NCI-H2171 treated with DMSO at 0.1 percent for 48 hours (cell line): ENCODE results near the gene CBR4.
A peak's percentile ranks its signal among the peaks of the same experiment; 100 is the strongest.

ENCODE experiments used
- DNase-seq: peaks from one replicate; lab custom pipeline; 2025; lab: John Stamatoyannopoulos, UW

CBR4 gene

GRCh38 chr4:169033660-169034059 is 23.6 kb upstream of the CBR4 start:
- peak; percentile 74 for DNase-seq

- DNase-seq = no peak
Observed at GRCh38 chr4:169032883-169033645, 23.0 kb upstream of the CBR4 start.

GRCh38 chr4:169032194-169032593 is 22.1 kb upstream of the CBR4 start:
- no peak for DNase-seq

GRCh38 chr4:169031392-169031791 is 21.3 kb upstream of the CBR4 start:
- DNase-seq = no peak

GRCh38 chr4:169030562-169030982 is 20.5 kb upstream of the CBR4 start:
- DNase-seq = no peak

GRCh38 chr4:169029947-169030346 is 19.9 kb upstream of the CBR4 start:
- no peak for DNase-seq

GRCh38 chr4:169027663-169028062 is 17.6 kb upstream of the CBR4 start:
- DNase-seq = no peak

GRCh38 chr4:169025184-169025583 is 15.1 kb upstream of the CBR4 start:
- no peak for DNase-seq

GRCh38 chr4:169024762-169025161 is 14.7 kb upstream of the CBR4 start:
- DNase-seq = peak; percentile 14

- DNase-seq = no peak
Observed at GRCh38 chr4:169018406-169018805, 8.4 kb upstream of the CBR4 start.

GRCh38 chr4:169017971-169018370 is 7.9 kb upstream of the CBR4 start:
- DNase-seq = no peak

GRCh38 chr4:169015186-169015623 is 5.2 kb upstream of the CBR4 start:
- no peak for DNase-seq

GRCh38 chr4:169014586-169014985 is 4.5 kb upstream of the CBR4 start:
- no peak for DNase-seq

GRCh38 chr4:169013396-169013795 is 3.3 kb upstream of the CBR4 start:
- no peak for DNase-seq

- DNase-seq = no peak
Observed at GRCh38 chr4:169012049-169012448, 2.0 kb upstream of the CBR4 start.

GRCh38 chr4:169009286-169010124 is 550 bp downstream of the CBR4 start:
- peak; percentile 53 for DNase-seq

- peak; percentile 4 for DNase-seq
Observed at GRCh38 chr4:169005453-169006099, 4.5 kb downstream of the CBR4 start.

- DNase-seq = no peak
Observed at GRCh38 chr4:169000315-169000714, 9.7 kb downstream of the CBR4 start.

- no peak for DNase-seq
Observed at GRCh38 chr4:168999809-169000208, 10.2 kb downstream of the CBR4 start.

GRCh38 chr4:168998596-168998995 is 11.5 kb downstream of the CBR4 start:
- no peak for DNase-seq

GRCh38 chr4:168995537-168996295 is 14.3 kb downstream of the CBR4 start:
- DNase-seq = no peak

- no peak for DNase-seq
Observed at GRCh38 chr4:168994958-168995357, 15.1 kb downstream of the CBR4 start.
